ENCODE measurements around the gene MLPH. TPM values are rescaled to one million over a fixed set of nuclear protein-coding genes. Genes with fewer than 3 reads are reported as not detected.

The MLPH gene
- total and polyA plus RNA-seq, 2 donors (not counting 1 experiment from before 2014, with no cell fraction given) = not detected

- H3K27me3 Mint-ChIP-seq = no peaks in the 10 kb centered on the region
- no peaks in the 10 kb centered on the region for H3K9me3 Mint-ChIP-seq (ENCODE audit: insufficient read depth)
- no peaks in the 10 kb centered on the region for H3K27me3 ChIP-seq (replicated peaks in 1 of 4; ENCODE audit: control extremely low read depth in 1 of 4, control insufficient read depth in 3 of 4, insufficient read depth in 4 of 4, low read length in 3 of 4)
- ChIA-PET CTCF (interaction anchor here (0.7 to 3.7 kb wide), 10 partner anchors 22 to 143 kb away, joined by 3 to 20 read pairs (median 5); no protein-coding TSS in a partner anchor), POLR2A (interaction anchor here (0.8 to 1.0 kb wide), 3 partner anchors 9 to 129 kb away, joined by 3 to 4 read pairs (median 4); no protein-coding TSS in a partner anchor)
- 20% methylated on average over 10 of the region's 15 CpGs for WGBS (ENCODE audit: insufficient coverage)
- H3K27ac Mint-ChIP-seq = peak overlapping the region; percentile 90
- peak overlapping the region; percentile 64 for H2AFZ ChIP-seq (ENCODE audit: insufficient read depth, low read depth, low read length, poor library complexity, severe bottlenecking)
- peak overlapping the region; percentile 75 to 90 for H3K27ac ChIP-seq (ENCODE audit: low read length in 2 of 2)
- peak; percentile 96 for ATAC-seq (ENCODE audit: low read depth)
- peak overlapping the region in 4 of 5 experiments; percentile 20 to 41 (median 39) for H3K4me3 ChIP-seq (ENCODE audit: control extremely low read depth in 1 of 5, extremely low read depth in 1 of 5, insufficient read depth in 1 of 5, low read depth in 2 of 5, low read length in 4 of 5)
- H3K9ac ChIP-seq (ENCODE audit: low read length) = peak overlapping the region; percentile 59
- H4K20me1 ChIP-seq (ENCODE audit: control insufficient read depth, insufficient read depth, low read length, poor library complexity, severe bottlenecking) = no peaks in the 10 kb centered on the region
- H3K4me2 ChIP-seq (replicated peaks; ENCODE audit: low read depth, low read length, poor library complexity, severe bottlenecking) = peak overlapping the region; percentile 80
- intact Hi-C loops (cut with micrococcal nuclease) = loop anchor here (1.0 to 5.0 kb wide), 2 partner anchors 69 to 93 kb away; no protein-coding TSS in a partner anchor
- TF ChIP-seq EZH2 (IDR thresholded peaks at IDR 0.05; ENCODE audit: borderline replicate concordance, insufficient read depth, low read depth, low read length, poor library complexity, severe bottlenecking) (no peak), CTCF (IDR thresholded peaks at IDR 0.05) (no peak)
- peak; percentile 87 for DNase-seq
- no peaks in the 10 kb centered on the region for H3K9me3 ChIP-seq (ENCODE audit: control extremely low read depth in 1 of 3, control insufficient read depth in 2 of 3, insufficient read depth in 1 of 3, low read length in 2 of 3)
- H3K79me2 ChIP-seq (ENCODE audit: control insufficient read depth, insufficient read depth, low read length) = no peaks in the 10 kb centered on the region
- peaks cover 26% of the 10 kb centered on the region for H3K4me1 Mint-ChIP-seq
- H3K4me3 Mint-ChIP-seq = peak overlapping the region; percentile 81
- peaks cover 19 to 21% of the 10 kb centered on the region in 2 donors for H3K4me1 ChIP-seq (ENCODE audit: control insufficient read depth in 2 of 2, insufficient read depth in 2 of 2, low read length in 2 of 2)
- no peaks in the 10 kb centered on the region for H3K36me3 ChIP-seq (replicated peaks in 1 of 2; ENCODE audit: control extremely low read depth in 1 of 2, control insufficient read depth in 1 of 2, extremely low read depth in 1 of 2, insufficient read depth in 2 of 2, low read length in 1 of 2)
Observed at GRCh38 chr2:237603718-237604362, 116.8 kb downstream of the MLPH start.

GRCh38 chr2:237604391-237604790 lies 117.3 kb downstream of the MLPH start:
- no peak overlapping the region for H3K4me3 ChIP-seq (ENCODE audit: control extremely low read depth in 1 of 5, extremely low read depth in 1 of 5, insufficient read depth in 1 of 5, low read depth in 2 of 5, low read length in 4 of 5)
- peak overlapping the region; percentile 39 to 75 for H3K27ac ChIP-seq (ENCODE audit: low read length in 2 of 2)
- H3K4me2 ChIP-seq (replicated peaks; ENCODE audit: low read depth, low read length, poor library complexity, severe bottlenecking) = peak overlapping the region; percentile 34
- H3K36me3 ChIP-seq (replicated peaks in 1 of 2; ENCODE audit: control extremely low read depth in 1 of 2, control insufficient read depth in 1 of 2, extremely low read depth in 1 of 2, insufficient read depth in 2 of 2, low read length in 1 of 2) = no peaks in the 10 kb centered on the region
- Mint-ChIP-seq H3K4me3 (no peak overlapping the region), H3K27ac (no peak overlapping the region), H3K27me3 (no peaks in the 10 kb centered on the region), H3K9me3 (ENCODE audit: insufficient read depth) (no peaks in the 10 kb centered on the region), H3K4me1 (peaks cover 26% of the 10 kb centered on the region)
- H3K9ac ChIP-seq (ENCODE audit: low read length) = no peak overlapping the region
- intact Hi-C loops (cut with micrococcal nuclease) = loop anchor here (5.0 kb wide), 1 partner anchor 93 kb away; no protein-coding TSS in a partner anchor
- DNase-seq = no peak
- H3K4me1 ChIP-seq (ENCODE audit: control insufficient read depth in 2 of 2, insufficient read depth in 2 of 2, low read length in 2 of 2) = peaks cover 19 to 21% of the 10 kb centered on the region in 2 donors
- no peaks in the 10 kb centered on the region for H3K27me3 ChIP-seq (replicated peaks in 1 of 4; ENCODE audit: control extremely low read depth in 1 of 4, control insufficient read depth in 3 of 4, insufficient read depth in 4 of 4, low read length in 3 of 4)
- POLR2A ChIA-PET = interaction anchor here (1.0 kb wide), 1 partner anchor 10 kb away, joined by 4 read pairs; no protein-coding TSS in a partner anchor
- no peak overlapping the region for H2AFZ ChIP-seq (ENCODE audit: insufficient read depth, low read depth, low read length, poor library complexity, severe bottlenecking)
- CTCF ChIA-PET = interaction anchor here (0.7 to 3.7 kb wide), 9 partner anchors 23 to 142 kb away, joined by 3 to 20 read pairs (median 5); no protein-coding TSS in a partner anchor
- no peak for TF ChIP-seq EZH2 (IDR thresholded peaks at IDR 0.05; ENCODE audit: borderline replicate concordance, insufficient read depth, low read depth, low read length, poor library complexity, severe bottlenecking)
- no peak for TF ChIP-seq CTCF (IDR thresholded peaks at IDR 0.05)
- ATAC-seq (ENCODE audit: low read depth) = no peak
- no peaks in the 10 kb centered on the region for H3K79me2 ChIP-seq (ENCODE audit: control insufficient read depth, insufficient read depth, low read length)
- 96% methylated on average over 7 of the region's 11 CpGs for WGBS (ENCODE audit: insufficient coverage)
- H3K9me3 ChIP-seq (ENCODE audit: control extremely low read depth in 1 of 3, control insufficient read depth in 2 of 3, insufficient read depth in 1 of 3, low read length in 2 of 3) = no peaks in the 10 kb centered on the region
- H4K20me1 ChIP-seq (ENCODE audit: control insufficient read depth, insufficient read depth, low read length, poor library complexity, severe bottlenecking) = no peaks in the 10 kb centered on the region

Data from B cell (primary cell).